Activated T-cell treated with anti-CD3 and anti-CD28 coated beads, Interleukin-2, amount 50 U/mL, for 4 hours (primary cell): Measurements from ENCODE around the gene MYO1D. TPM values are rescaled to one million over a fixed set of nuclear protein-coding genes. Genes with fewer than 3 reads are reported as not detected.

Experiments used
- ATAC-seq, 2 donors: fragments of 200-7000 bp; cut with Tn5 transposase; one replicate each; pipeline ENCODE4 v1.10.0; 2021
- DNase-seq: peaks from one replicate; pipeline ENCODE4 v3.0.0-alpha.2; 2020
- H3K27me3 Mint-ChIP-seq: one replicate; pipeline ENCODE4 v1.8.0; 2021; ENCODE audit warnings: low read depth, mixed read lengths
- H3K36me3 Mint-ChIP-seq: one replicate; pipeline ENCODE4 v1.8.0; 2022; ENCODE audit warnings: mixed read lengths; ENCODE audit not compliant: insufficient read depth
- H3K4me1 Mint-ChIP-seq: one replicate; pipeline ENCODE4 v1.8.0; 2021; ENCODE audit warnings: low read depth, mixed read lengths
- H3K4me3 Mint-ChIP-seq: one replicate; pipeline ENCODE4 v1.8.0; 2021; ENCODE audit warnings: mild to moderate bottlenecking, moderate library complexity, mixed read lengths
- H3K9me3 Mint-ChIP-seq: one replicate; pipeline ENCODE4 v1.8.0; 2021; ENCODE audit warnings: mixed read lengths
- total RNA-seq, 3 donors: library from RNA; stranded (reverse); gene quantifications; one replicate each; pipeline ENCODE4 v1.2.1, GENCODE V29; 2021

Gene MYO1D
- total RNA-seq, 3 donors from 2014 or later = 8.5 to 14.6 (median 10.6) TPM

DNA sequence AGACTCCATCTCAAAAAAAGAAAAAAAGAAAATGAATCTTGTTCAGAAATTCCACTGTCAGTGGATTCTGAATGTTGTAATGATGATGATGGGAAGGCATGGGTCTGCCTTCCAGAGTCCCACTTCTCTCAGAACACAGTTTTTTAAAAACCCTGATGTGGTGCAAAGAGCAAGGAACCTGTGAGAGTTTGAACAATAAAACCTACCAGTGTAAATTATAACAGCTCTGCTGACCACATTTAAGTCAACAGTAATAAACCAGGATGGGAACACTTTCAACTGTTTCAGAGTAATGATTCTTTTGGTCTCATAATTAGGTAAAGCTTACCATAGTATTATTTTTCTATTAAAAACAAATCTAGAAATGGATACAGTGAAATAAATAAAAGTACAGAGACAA is 99.0 kb downstream of the MYO1D start:
- Mint-ChIP-seq H3K9me3 (no peaks in the 10 kb centered on the region), H3K4me1 (no peaks in the 10 kb centered on the region), H3K27me3 (no peaks in the 10 kb centered on the region), H3K36me3 (peaks cover 9% of the 10 kb centered on the region), H3K4me3 (no peak overlapping the region)
- DNase-seq (no peak), ATAC-seq (no peak)

DNA sequence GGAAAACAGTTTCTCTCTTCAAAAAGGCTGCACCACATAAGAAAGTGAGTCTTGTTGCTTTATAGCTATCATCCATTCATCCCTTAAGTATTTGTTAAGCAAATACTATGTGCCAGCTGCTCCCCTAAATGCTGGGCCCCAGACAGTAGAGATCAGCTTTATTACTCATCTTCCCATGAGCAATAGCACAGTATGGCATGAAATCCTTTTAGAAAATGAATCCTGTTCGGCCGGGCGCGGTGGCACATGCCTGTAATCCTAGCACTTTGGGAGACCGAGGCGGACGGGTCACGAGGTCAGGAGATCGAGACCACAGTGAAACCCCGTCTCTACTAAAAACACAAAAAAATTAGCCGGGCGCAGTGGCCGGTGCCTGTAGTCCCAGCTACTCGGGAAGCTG is 99.5 kb downstream of the MYO1D start:
- H3K9me3 Mint-ChIP-seq = no peaks in the 10 kb centered on the region
- no peaks in the 10 kb centered on the region for H3K4me1 Mint-ChIP-seq
- H3K4me3 Mint-ChIP-seq = no peak overlapping the region

DNA sequence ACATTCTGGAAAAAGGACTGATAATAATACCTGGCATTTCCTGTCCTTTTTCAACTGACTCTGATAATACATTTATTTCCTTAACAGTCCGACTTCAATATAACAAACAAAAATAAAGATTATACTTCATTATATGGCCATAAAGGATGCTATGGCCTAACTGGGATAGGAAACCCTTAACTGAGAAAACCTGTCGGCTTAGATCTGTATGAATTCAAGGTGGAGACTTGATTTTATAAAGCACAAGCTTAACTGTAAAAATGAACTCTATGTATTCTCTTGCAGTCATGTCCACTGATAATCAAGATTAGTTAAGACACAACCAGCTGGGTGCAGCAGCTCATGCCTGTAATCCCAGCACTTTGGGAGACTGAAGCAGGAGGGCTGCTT is 102.2 kb downstream of the MYO1D start:
- Mint-ChIP-seq H3K9me3 (no peaks in the 10 kb centered on the region), H3K27me3 (no peaks in the 10 kb centered on the region)
- no peak for ATAC-seq

More for the DNA sequence above, 99.5 kb downstream of the MYO1D start:
- ATAC-seq = no peak
- Mint-ChIP-seq H3K36me3 (peaks cover 9% of the 10 kb centered on the region), H3K27me3 (no peaks in the 10 kb centered on the region)
- no peak for DNase-seq

DNA sequence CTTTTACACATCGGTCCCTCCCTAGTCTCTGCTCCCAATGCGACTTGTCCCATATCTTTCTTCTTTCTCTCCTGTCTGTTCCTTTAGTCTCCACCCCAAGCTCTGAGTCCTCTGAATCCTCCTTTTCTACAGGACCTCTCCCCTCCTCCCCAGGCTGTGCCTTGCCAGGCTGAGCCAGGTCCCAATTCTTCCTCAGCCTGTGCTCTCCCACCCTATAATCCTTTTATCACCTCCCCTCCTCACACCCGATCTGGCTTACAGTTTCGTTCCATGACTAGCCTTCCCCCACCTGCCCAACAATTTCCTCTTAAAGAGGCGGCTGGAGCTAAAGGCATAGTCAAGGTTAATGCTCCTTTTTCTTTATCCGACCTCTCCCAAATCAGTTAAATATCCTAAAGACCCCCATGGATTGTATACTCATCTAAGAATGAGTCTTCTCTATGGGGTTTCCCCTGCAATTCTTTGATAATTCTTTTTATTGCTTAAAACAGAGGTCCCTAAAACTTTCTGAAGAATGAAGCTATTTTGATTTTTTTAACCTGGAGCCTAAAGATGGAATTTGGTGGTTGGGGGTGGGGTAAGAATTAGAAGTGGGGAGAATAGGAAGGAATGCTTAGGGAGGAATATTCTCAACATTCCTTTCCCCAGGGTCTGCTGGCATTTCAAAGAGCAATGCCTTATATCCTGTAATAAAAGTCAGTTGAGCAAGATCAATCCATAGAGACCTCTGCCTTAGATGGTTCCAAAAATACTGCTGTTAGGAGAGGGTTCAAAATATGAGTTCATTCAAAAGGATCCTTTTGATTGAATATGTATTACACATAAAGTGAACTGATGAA is 102.8 kb downstream of the MYO1D start:
- DNase-seq (no peak), ATAC-seq (no peak)
- Mint-ChIP-seq H3K27me3 (no peaks in the 10 kb centered on the region), H3K4me3 (no peak overlapping the region), H3K36me3 (peaks cover 9% of the 10 kb centered on the region), H3K4me1 (no peaks in the 10 kb centered on the region), H3K9me3 (no peaks in the 10 kb centered on the region)

More for the DNA sequence above, 102.2 kb downstream of the MYO1D start:
- Mint-ChIP-seq H3K4me3 (no peak overlapping the region), H3K4me1 (no peaks in the 10 kb centered on the region), H3K36me3 (peaks cover 9% of the 10 kb centered on the region)
- no peak for DNase-seq

DNA sequence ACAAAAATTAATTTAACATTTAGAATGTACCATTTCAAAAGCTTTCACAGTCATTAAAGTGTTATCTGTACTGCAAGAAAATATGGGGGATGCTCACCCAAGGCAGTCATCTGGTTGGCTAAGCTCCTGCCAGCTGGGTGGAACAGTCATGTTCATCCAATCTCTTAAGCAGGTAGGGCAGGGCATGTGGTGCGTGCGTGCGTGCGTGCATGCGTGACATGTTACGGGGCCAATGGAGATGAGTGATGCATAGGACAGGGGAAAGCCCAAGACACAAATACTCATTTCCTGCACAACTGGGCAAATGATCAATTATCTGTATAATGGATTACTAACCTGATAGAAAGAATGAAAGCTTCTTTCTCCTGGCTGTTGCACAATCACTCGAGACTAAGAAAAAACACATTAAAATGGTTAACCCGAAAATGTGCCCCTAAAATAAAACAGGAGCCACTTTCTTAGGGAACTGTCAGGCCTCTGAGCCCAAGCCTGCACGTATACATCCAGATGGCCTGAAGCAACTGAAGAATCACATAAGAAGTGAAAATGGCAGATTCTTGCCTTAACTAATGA is 104.4 kb downstream of the MYO1D start:
- Mint-ChIP-seq H3K27me3 (no peaks in the 10 kb centered on the region), H3K4me1 (no peaks in the 10 kb centered on the region), H3K36me3 (peaks cover 9% of the 10 kb centered on the region), H3K4me3 (no peak overlapping the region), H3K9me3 (no peaks in the 10 kb centered on the region)
- no peak for ATAC-seq
- no peak for DNase-seq

DNA sequence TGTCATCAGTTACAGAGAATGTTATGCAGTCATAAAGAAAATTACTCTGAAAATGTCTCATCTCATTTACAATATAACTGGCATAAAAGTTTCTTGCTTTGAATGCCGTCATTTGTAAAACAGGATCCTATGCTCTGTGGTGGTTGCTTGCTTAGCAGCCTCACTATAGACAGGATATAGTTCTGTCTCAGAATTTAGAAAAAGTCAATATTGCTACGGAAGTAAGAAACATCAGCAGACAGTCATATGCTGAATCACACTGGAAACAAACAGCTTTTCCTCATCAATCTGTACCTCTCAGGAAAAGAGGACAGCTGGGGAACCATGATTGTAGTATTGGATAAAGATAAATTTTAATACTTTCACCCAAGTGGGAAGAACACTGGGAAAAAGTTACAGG is 105.5 kb downstream of the MYO1D start:
- Mint-ChIP-seq H3K27me3 (no peaks in the 10 kb centered on the region), H3K9me3 (no peaks in the 10 kb centered on the region), H3K36me3 (peaks cover 4% of the 10 kb centered on the region), H3K4me1 (no peaks in the 10 kb centered on the region), H3K4me3 (no peak overlapping the region)
- no peak for DNase-seq
- no peak for ATAC-seq

DNA sequence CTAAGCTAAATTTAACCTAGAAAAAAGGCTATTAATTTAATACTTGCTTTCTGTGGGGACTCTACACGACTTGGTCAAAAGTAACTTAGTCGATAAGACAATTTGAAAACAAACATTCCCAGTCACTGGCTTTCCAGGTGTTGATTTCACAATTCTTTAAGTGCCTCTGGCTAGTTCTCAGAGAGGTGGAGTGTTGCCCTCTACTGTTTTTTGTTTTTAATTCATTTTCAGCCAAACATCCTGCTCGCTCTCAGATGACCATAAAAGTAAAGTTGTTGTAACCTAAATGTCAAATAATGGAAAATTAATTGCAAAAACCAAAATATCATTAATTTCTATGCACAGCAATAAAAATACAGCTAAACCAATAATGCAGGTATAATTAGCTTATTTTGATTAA is 107.1 kb downstream of the MYO1D start:
- Mint-ChIP-seq H3K27me3 (no peaks in the 10 kb centered on the region), H3K36me3 (peaks cover 2% of the 10 kb centered on the region), H3K9me3 (no peaks in the 10 kb centered on the region), H3K4me1 (no peaks in the 10 kb centered on the region), H3K4me3 (no peak overlapping the region)
- no peak for DNase-seq
- no peak for ATAC-seq

DNA sequence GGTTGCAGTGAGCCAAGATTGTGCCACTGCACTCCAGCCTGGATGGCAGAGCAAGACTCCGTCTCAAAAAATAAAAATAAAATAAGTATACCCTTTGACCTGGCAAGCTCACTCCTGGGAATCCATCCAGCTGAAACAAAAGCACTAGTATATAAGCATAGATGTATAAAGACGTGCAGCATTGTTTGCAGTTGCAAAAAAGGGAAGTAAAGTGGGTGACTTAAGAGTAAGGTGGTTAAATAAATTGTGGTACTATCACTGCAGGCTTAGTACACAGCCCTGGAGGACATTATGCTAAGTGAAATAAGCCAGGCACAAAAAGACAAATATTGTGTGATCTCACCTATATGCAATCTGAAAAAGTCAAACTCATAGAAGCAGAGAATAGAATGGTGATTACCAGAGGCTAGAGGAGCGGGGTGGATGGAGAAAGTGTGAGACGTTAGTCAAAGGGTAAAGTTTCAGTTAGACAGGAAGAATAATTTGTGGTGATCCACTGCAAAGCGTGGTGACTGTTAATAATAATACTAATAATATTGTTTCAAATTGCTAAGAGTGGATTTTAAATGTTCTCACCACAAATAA is 113.0 kb downstream of the MYO1D start:
- peaks cover 10% of the 10 kb centered on the region for H3K4me1 Mint-ChIP-seq
- ATAC-seq = no peak

DNA sequence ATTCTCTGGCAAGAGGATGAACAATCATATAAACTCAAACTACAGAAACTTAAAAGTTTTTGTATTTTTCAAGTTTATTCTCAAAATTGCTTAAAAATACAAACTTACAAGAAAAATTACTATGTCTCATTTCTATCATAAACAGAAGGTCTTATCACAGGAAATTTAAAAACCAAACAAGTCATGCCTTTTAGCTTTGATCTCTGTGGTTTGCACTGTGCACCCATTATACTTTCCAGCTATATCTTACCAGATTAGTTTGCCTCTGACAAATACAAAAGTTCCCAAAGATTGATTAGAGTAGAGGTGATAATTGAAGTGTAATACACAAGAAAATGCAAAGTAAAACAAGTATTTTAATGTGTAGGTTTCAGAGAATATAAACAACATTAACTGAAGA is 117.4 kb downstream of the MYO1D start:
- Mint-ChIP-seq H3K36me3 (peaks cover 2% of the 10 kb centered on the region), H3K27me3 (no peaks in the 10 kb centered on the region), H3K4me1 (peaks cover 12% of the 10 kb centered on the region), H3K4me3 (no peak overlapping the region), H3K9me3 (no peaks in the 10 kb centered on the region)
- DNase-seq = no peak
- ATAC-seq = no peak

More for the DNA sequence above, 113.0 kb downstream of the MYO1D start:
- no peaks in the 10 kb centered on the region for H3K27me3 Mint-ChIP-seq
- no peak for DNase-seq
- H3K4me3 Mint-ChIP-seq = no peak overlapping the region
- H3K9me3 Mint-ChIP-seq = no peaks in the 10 kb centered on the region
- peaks cover 4% of the 10 kb centered on the region for H3K36me3 Mint-ChIP-seq

DNA sequence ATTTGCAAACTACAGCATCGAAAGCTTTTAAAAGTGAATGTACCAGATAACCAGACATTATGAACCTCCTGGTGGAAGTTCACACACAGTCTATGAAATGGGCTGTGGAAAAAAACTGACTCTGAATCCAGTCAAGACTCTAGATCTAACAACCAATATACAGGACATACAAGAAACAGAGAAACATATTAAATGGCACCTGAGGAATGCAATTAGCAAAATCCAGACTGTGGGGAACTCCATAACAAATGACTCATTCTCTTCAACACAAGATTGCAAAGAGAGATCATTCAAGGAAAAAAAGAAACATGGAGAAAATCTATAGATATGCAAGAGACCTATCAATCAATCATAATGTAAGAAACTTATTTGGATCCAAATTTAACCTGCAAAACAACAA is 119.0 kb downstream of the MYO1D start:
- Mint-ChIP-seq H3K9me3 (no peaks in the 10 kb centered on the region), H3K27me3 (no peaks in the 10 kb centered on the region), H3K4me1 (peaks cover 12% of the 10 kb centered on the region), H3K4me3 (no peak overlapping the region), H3K36me3 (no peaks in the 10 kb centered on the region)
- ATAC-seq (no peak), DNase-seq (no peak)

DNA sequence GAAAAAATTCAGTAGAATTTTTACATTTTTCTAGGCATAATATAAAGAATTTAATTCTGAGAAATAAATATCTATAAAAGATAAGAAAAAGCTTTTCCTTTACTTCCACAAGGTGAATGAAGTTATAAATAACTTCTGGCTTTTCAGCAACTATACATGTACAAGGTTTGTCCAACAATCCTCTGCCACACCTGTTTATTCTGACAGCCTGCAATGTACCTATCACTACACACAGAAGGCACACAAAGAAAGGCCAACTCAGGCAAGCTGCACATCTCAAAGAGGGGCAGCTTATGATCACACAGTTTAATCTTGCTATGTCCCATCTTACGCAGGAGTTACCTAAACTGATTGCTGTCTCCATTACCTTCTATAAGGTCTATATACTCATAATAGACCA is 120.2 kb downstream of the MYO1D start:
- Mint-ChIP-seq H3K36me3 (peaks cover 3% of the 10 kb centered on the region), H3K27me3 (no peaks in the 10 kb centered on the region), H3K4me3 (no peak overlapping the region), H3K9me3 (no peaks in the 10 kb centered on the region), H3K4me1 (peaks cover 12% of the 10 kb centered on the region)
- DNase-seq (no peak), ATAC-seq (no peak)

DNA sequence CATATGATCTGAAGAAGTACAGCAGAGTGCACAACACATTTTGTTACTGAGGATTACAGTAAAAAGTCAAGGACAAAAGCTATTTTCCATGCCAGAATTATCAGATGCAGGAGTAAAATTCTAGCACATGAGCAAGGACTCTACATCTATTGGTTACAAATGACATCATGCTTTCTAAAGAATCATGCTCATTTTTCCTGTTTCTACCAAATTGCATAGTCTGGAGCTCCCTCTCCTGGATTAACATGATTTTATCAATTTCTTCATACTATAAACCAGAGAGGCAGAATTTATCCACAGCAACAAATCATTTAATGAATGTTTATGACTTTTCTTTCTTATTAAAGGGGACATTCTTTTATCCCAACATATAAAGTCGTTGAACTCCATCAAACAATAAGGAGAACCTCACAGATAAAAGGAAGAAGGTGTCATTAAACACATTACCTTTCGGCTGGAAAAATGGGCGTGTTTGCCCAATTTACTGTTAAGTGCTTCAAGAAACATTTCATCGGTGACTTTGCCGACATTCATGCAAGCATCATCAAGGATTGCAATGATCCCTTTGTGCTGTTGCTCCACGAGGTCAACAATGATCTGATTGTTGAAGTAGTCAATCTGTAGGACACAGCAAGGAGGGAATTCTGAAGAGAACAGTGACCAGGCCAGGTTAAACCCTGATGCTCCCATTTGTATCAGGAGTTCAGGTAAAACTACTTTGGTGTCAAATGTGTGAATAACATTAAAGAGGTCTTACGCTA is 121.7 kb downstream of the MYO1D start:
- peaks cover 12% of the 10 kb centered on the region for H3K4me1 Mint-ChIP-seq
- no peaks in the 10 kb centered on the region for H3K27me3 Mint-ChIP-seq
- no peak overlapping the region for H3K4me3 Mint-ChIP-seq
- H3K9me3 Mint-ChIP-seq = no peaks in the 10 kb centered on the region
- ATAC-seq (peak; percentile 67 to 75), DNase-seq (no peak)
- H3K36me3 Mint-ChIP-seq = peaks cover 3% of the 10 kb centered on the region

DNA sequence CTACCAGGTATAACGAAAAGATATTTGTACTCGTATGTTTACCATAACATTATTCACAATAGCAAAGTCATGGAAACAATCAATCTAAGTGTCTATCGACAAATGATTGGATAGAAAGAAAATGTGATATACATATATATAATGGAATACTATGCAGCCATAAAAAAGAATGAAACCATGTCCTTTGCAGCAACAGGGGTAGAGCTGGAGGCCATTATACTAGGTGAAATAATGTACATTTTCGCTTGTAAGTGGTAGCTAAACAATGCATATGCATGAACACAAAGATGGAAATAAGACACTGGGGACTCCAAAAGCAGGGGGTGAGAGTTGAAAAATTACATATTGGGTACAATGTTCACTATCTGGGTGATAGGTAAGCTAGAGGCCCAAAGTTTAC is 124.0 kb downstream of the MYO1D start:
- no peaks in the 10 kb centered on the region for H3K27me3 Mint-ChIP-seq

DNA sequence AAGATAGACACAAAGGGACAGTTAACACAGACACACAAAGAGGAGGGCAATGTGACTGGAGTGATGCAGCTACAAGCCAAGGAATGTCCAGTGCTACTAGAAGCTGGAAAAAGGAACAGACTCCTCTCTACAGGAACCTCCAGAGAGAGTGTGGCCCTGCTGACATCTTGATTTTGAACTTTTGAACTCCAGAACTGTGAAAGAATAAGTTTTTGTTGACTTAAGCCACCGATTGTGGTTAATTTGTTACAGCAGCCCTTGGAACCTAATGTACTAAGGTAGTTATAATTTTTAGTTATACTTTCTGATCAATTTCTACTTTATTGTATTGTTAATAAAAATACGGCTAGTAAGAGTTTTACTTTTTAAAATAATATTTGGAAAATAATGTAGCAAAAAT is 129.1 kb downstream of the MYO1D start:
- DNase-seq (no peak), ATAC-seq (no peak)
- no peak overlapping the region for H3K4me3 Mint-ChIP-seq
- H3K9me3 Mint-ChIP-seq = no peaks in the 10 kb centered on the region
- H3K36me3 Mint-ChIP-seq = peaks cover 15% of the 10 kb centered on the region
- H3K27me3 Mint-ChIP-seq = no peaks in the 10 kb centered on the region
- no peaks in the 10 kb centered on the region for H3K4me1 Mint-ChIP-seq

More for the DNA sequence above, 124.0 kb downstream of the MYO1D start:
- ATAC-seq = no peak
- peaks cover 3% of the 10 kb centered on the region for H3K36me3 Mint-ChIP-seq
- H3K4me3 Mint-ChIP-seq = no peak overlapping the region
- H3K4me1 Mint-ChIP-seq = peaks cover 2% of the 10 kb centered on the region
- DNase-seq = no peak
- no peaks in the 10 kb centered on the region for H3K9me3 Mint-ChIP-seq
